ENCODE measurements around the gene OLR1.

OLR1 gene

GRCh38 chr12:10111451-10111850 lies 60.5 kb downstream of the OLR1 start:
- 92 to 94% methylated on average over 38 of the region's 38 CpGs for WGBS, 2 experiments
- H3K27me3 ChIP-seq (ENCODE audit: control insufficient read depth, insufficient read depth, low read length, poor library complexity, severe bottlenecking) = no peaks in the 10 kb centered on the region
- H3K4me1 ChIP-seq (ENCODE audit: control insufficient read depth, insufficient read depth, low read length) = no peaks in the 10 kb centered on the region
- no peak overlapping the region for H3K4me3 ChIP-seq (ENCODE audit: insufficient read depth, low read depth, low read length)
- H3K9me3 ChIP-seq (ENCODE audit: control insufficient read depth, low read length) = no peaks in the 10 kb centered on the region
- no peaks in the 10 kb centered on the region for H3K36me3 ChIP-seq (ENCODE audit: control insufficient read depth, insufficient read depth, low read length)
- no peak overlapping the region for H3K27ac ChIP-seq (ENCODE audit: insufficient read depth, low read depth, low read length, poor library complexity, severe bottlenecking)

- Histone ChIP-seq H3K36me3 (ENCODE audit: control insufficient read depth, insufficient read depth, low read length) (no peaks in the 10 kb centered on the region), H3K27ac (ENCODE audit: insufficient read depth, low read depth, low read length, poor library complexity, severe bottlenecking) (no peak overlapping the region), H3K4me1 (ENCODE audit: control insufficient read depth, insufficient read depth, low read length) (no peaks in the 10 kb centered on the region), H3K9me3 (ENCODE audit: control insufficient read depth, low read length) (no peaks in the 10 kb centered on the region), H3K27me3 (ENCODE audit: control insufficient read depth, insufficient read depth, low read length, poor library complexity, severe bottlenecking) (no peaks in the 10 kb centered on the region), H3K4me3 (ENCODE audit: insufficient read depth, low read depth, low read length) (no peak overlapping the region)
- 94% methylated on average over 2 of the region's 2 CpGs for WGBS, 2 experiments
These were observed 61.6 kb downstream of the OLR1 start for GRCh38 chr12:10110256-10110844.
